Breast epithelium (tissue), 4 donors: ENCODE results near the gene BMAL1. TPM values are rescaled to one million over a fixed set of nuclear protein-coding genes. Genes with fewer than 3 reads are reported as not detected.

Experiments
- DNase-seq, 2 donors: peaks; one replicate each; pipeline ENCODE4 v3.0.0-alpha.2; 2019; ENCODE audit warnings: low spot score in 2 of 2
- H3K27ac ChIP-seq, 2 donors: fragments of 200-600 bp; sonication (generic) in 1 of 2; one replicate each; pipeline ENCODE4 v1.5.1; 2016 to 2019; ENCODE audit warnings: mild to moderate bottlenecking in 1 of 2
- H3K27me3 ChIP-seq, 2 donors: fragments of 200-600 bp; sonication (generic) in 1 of 2; one replicate each; pipeline versions ENCODE4 v1.5.1 to v1.6.0; 2017 to 2019; ENCODE audit warnings: control low read depth in 1 of 2, mild to moderate bottlenecking in 1 of 2
- H3K36me3 ChIP-seq: fragments of 200-600 bp; one replicate; pipeline ENCODE4 v1.5.1; 2019
- H3K4me1 ChIP-seq, 2 donors: fragments of 200-600 bp; sonication (generic); one replicate each; pipeline ENCODE4 v1.5.1; 2016 to 2019; ENCODE audit warnings: control low read depth in 1 of 2
- H3K4me3 ChIP-seq, 3 donors: fragments of 200-600 bp; sonication (generic); 1 replicate in 2 of 3; 2 replicates in 1 of 3; pipeline ENCODE4 v1.5.1; 2016 to 2019; ENCODE audit warnings: mild to moderate bottlenecking in 3 of 3, moderate library complexity in 2 of 3
- H3K9me3 ChIP-seq, 2 donors: fragments of 200-600 bp; sonication (generic) in 1 of 2; one replicate each; pipeline ENCODE4 v1.5.1; 2016 to 2019; ENCODE audit warnings: control low read depth in 1 of 2
- CTCF ChIP-seq, 3 donors: fragments of 450-650 bp; IDR thresholded peaks; one replicate each; pipeline ENCODE4 v1.5.1; 2016 to 2017; ENCODE audit warnings: antibody characterized with exemption in 3 of 3, mild to moderate bottlenecking in 3 of 3, moderate library complexity in 3 of 3
- POLR2A ChIP-seq: fragments of 450-650 bp; IDR thresholded peaks from one replicate; pipeline ENCODE4 v1.6.1; 2016; ENCODE audit warnings: antibody characterized with exemption, mild to moderate bottlenecking, moderate library complexity
- POLR2AphosphoS5 ChIP-seq, 3 donors: sonication (generic); formaldehyde crosslinking; IDR thresholded peaks; one replicate each; pipeline ENCODE4 v1.6.1; 2017; ENCODE audit warnings: antibody characterized with exemption in 3 of 3
- intact Hi-C: fragments of 100-400 bp; cut with DNase I; formaldehyde crosslinking; loops from one replicate; pipeline ENCODE4 v1.15.1; 2023; ENCODE audit warnings: low total_unique reads
- total RNA-seq, 3 donors: library from RNA; depleted of rRNA; stranded (reverse); fragments of >200 nt; gene quantifications; one replicate each; pipeline ENCODE4 v1.1.0, GENCODE V29; 2016

Gene BMAL1
- total RNA-seq, 3 donors from 2014 or later, result 42.0 to 57.5 (median 48.8) TPM

- no peak for DNase-seq
- Histone ChIP-seq H3K27me3 (no peaks in the 10 kb centered on the region), H3K9me3 (no peaks in the 10 kb centered on the region), H3K36me3 (no peaks in the 10 kb centered on the region), H3K4me1 (no peaks in the 10 kb centered on the region), H3K27ac (no peak overlapping the region), H3K4me3 (no peak overlapping the region)
- intact Hi-C loops, result no loop called here
- no peak for TF ChIP-seq POLR2A
- no peak for TF ChIP-seq CTCF (IDR thresholded peaks at IDR 0.05)
- no peak for TF ChIP-seq POLR2AphosphoS5 (IDR thresholded peaks at IDR 0.05)
These were observed 41.7 kb upstream of the BMAL1 start for GRCh38 chr11:13235895-13236294.

DNA sequence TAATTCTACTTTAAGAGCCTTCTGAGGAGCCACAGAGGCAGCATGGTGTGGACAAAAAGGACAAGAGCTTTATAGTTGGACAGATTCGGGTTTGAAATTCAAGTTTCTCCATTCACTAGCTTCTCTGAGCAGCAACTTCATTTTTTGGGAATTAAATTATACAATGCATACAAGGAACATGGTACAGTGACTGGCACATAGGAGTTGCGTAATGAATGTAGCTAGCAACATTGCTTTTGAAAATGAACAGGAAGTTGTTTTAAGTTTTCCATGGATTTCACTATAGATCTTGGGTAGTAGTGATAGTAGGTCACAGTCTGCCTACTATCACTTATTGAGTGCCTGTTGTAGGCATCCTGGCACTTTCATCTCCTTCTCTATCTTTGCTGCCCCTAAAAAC, 41.0 kb upstream of the BMAL1 start:
- H3K9me3 ChIP-seq, result no peaks in the 10 kb centered on the region
- TF ChIP-seq POLR2AphosphoS5 (IDR thresholded peaks at IDR 0.05), result no peak
- no peak for TF ChIP-seq POLR2A
- no peak for TF ChIP-seq CTCF (IDR thresholded peaks at IDR 0.05)
- intact Hi-C loops, result no loop called here
- H3K27ac ChIP-seq, result no peak overlapping the region
- no peaks in the 10 kb centered on the region for H3K36me3 ChIP-seq
- H3K4me1 ChIP-seq, result no peaks in the 10 kb centered on the region
- H3K4me3 ChIP-seq, result no peak overlapping the region
- no peaks in the 10 kb centered on the region for H3K27me3 ChIP-seq
- DNase-seq, result no peak

GRCh38 chr11:13237761-13238160, 39.8 kb upstream of the BMAL1 start:
- no peak overlapping the region for H3K27ac ChIP-seq
- no peaks in the 10 kb centered on the region for H3K27me3 ChIP-seq
- no peaks in the 10 kb centered on the region for H3K9me3 ChIP-seq
- H3K4me1 ChIP-seq, result no peaks in the 10 kb centered on the region
- TF ChIP-seq CTCF (IDR thresholded peaks at IDR 0.05) (no peak), POLR2AphosphoS5 (IDR thresholded peaks at IDR 0.05) (no peak), POLR2A (no peak)
- no peak for DNase-seq
- no peaks in the 10 kb centered on the region for H3K36me3 ChIP-seq
- intact Hi-C loops, result no loop called here
- no peak overlapping the region for H3K4me3 ChIP-seq

DNA sequence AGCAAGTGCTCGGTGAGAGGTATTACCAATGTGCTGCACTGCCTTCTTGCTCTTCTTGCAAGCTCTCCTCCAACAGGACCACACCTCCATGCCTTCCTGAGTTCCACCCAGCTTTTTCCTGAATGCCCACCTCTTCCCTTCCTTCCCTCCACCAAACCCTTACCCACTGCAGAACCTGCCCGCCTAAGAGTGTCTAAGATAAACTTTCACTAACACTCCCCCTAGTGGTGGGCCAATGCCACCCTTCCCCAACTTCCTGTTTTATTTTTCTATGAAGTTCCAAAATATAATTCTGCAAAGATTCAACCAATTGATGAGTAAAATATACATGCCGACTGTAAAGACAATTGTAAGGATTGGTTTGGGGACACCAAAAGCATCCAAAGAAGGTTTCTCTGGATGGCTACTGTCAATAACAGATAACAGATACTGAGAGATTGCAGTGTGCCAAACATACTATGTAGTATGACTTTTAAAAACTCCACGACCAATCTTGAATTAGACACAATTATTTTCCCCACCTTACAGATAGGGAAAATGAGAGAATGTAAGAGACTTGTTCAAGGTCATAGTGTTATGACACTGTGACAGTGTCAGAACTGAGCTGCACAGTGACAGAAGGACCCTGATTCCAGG, 38.6 kb upstream of the BMAL1 start:
- no peak overlapping the region for H3K27ac ChIP-seq
- no peak overlapping the region for H3K4me3 ChIP-seq
- no peaks in the 10 kb centered on the region for H3K36me3 ChIP-seq
- intact Hi-C loops, result no loop called here
- H3K27me3 ChIP-seq, result no peaks in the 10 kb centered on the region
- no peaks in the 10 kb centered on the region for H3K4me1 ChIP-seq
- DNase-seq, result no peak
- H3K9me3 ChIP-seq, result no peaks in the 10 kb centered on the region
- TF ChIP-seq POLR2AphosphoS5 (IDR thresholded peaks at IDR 0.05) (no peak), CTCF (IDR thresholded peaks at IDR 0.05) (peak; percentile 58 to 76 (median 64)), POLR2A (no peak)

- no peak for TF ChIP-seq POLR2AphosphoS5 (IDR thresholded peaks at IDR 0.05)
- no peak for TF ChIP-seq POLR2A
- TF ChIP-seq CTCF (IDR thresholded peaks at IDR 0.05), result no peak
- no peak for DNase-seq
- Histone ChIP-seq H3K27ac (no peak overlapping the region), H3K4me3 (no peak overlapping the region), H3K9me3 (no peaks in the 10 kb centered on the region), H3K36me3 (no peaks in the 10 kb centered on the region), H3K27me3 (no peaks in the 10 kb centered on the region), H3K4me1 (no peaks in the 10 kb centered on the region)
- intact Hi-C loops, result no loop called here
These were observed 35.0 kb upstream of the BMAL1 start for GRCh38 chr11:13242564-13242963.
